SK-N-SH (cell line): ENCODE measurements around the gene BTBD2. TPM values are rescaled to one million over a fixed set of nuclear protein-coding genes. Genes with fewer than 3 reads are reported as not detected.
A peak's percentile ranks its signal among the peaks of the same experiment; 100 is the strongest.

Experiments
- CTCF ChIA-PET: fragments of 300-600, 350-600 bp; formaldehyde crosslinking; extraction: SDS; loops from one replicate; lab custom pipeline; 2021; lab: Yijun Ruan, JAX
- POLR2A ChIA-PET: fragments of 350-600 bp; sonication (Branson Sonifier 250); formaldehyde crosslinking; extraction: SDS; loops from one replicate; lab custom pipeline; 2020; ENCODE audit warnings: antibody characterized with exemption, inconsistent platforms; lab: Yijun Ruan, JAX
- DNase-seq: peaks from one replicate; pipeline ENCODE4 v3.0.0; 2012
- H2AFZ ChIP-seq: fragments of 200-600 bp; sonication (generic); 2 replicates; pipeline ENCODE4 v1.8.1; 2016; ENCODE audit warnings: antibody characterized with exemption, mild to moderate bottlenecking, low read depth
- H3F3A ChIP-seq: fragments of 200-600 bp; sonication (generic); replicated peaks from 2 replicates; pipeline ENCODE3; 2016; ENCODE audit warnings: antibody characterized with exemption, mild to moderate bottlenecking; ENCODE audit not compliant: insufficient read depth
- H3K27ac ChIP-seq, 2 experiments: fragments of 200-500 bp in 1 of 2; fragments of 200-600 bp in 1 of 2; sonication (Bioruptor generic) in 1 of 2; sonication (generic), shearing (Covaris generic) in 1 of 2; 2 replicates each; pipeline versions ENCODE4 v1.5.1 to v1.6.1; 2014 to 2016; ENCODE audit warnings: low read depth in 2 of 2, inconsistent platforms in 1 of 2, low read length in 1 of 2, mild to moderate bottlenecking in 1 of 2, mixed read lengths in 1 of 2
- H3K27me3 ChIP-seq: fragments of 200-600 bp; sonication (generic), shearing (Covaris generic); 2 replicates; pipeline ENCODE4 v1.6.1; 2016; ENCODE audit warnings: mixed run types; ENCODE audit not compliant: insufficient read depth
- H3K36me3 ChIP-seq, 2 experiments: fragments of 200-500 bp in 1 of 2; fragments of 200-600 bp in 1 of 2; sonication (Bioruptor generic) in 1 of 2; sonication (generic) in 1 of 2; replicated peaks in 1 of 2; 2 replicates each; pipeline versions ENCODE3 to v1.5.1; 2014 to 2016; ENCODE audit warnings: low read length in 1 of 2, mild to moderate bottlenecking in 1 of 2; ENCODE audit not compliant: insufficient read depth in 2 of 2, control insufficient read depth in 1 of 2
- H3K4me1 ChIP-seq, 2 experiments: fragments of 200-500 bp in 1 of 2; fragments of 200-600 bp in 1 of 2; sonication (Bioruptor generic) in 1 of 2; sonication (generic), shearing (Covaris generic) in 1 of 2; 2 replicates each; pipeline versions ENCODE4 v1.5.1 to v1.6.1; 2014 to 2016; ENCODE audit warnings: low read depth in 1 of 2, low read length in 1 of 2, mixed run types in 1 of 2; ENCODE audit not compliant: insufficient read depth in 2 of 2, control insufficient read depth in 1 of 2
- H3K4me2 ChIP-seq: fragments of 200-600 bp; sonication (generic), shearing (Covaris generic); 2 replicates; pipeline ENCODE4 v1.6.1; 2017; ENCODE audit warnings: mixed run types
- H3K4me3 ChIP-seq, 2 experiments: fragments of 200-500 bp in 1 of 2; fragments of 200-600 bp in 1 of 2; sonication (Bioruptor generic) in 1 of 2; sonication (generic), shearing (Covaris generic) in 1 of 2; 2 replicates each; pipeline versions ENCODE4 v1.5.1 to v1.8.1; 2014 to 2016; ENCODE audit warnings: low read depth in 2 of 2, inconsistent platforms in 1 of 2, low read length in 1 of 2, mild to moderate bottlenecking in 1 of 2, mixed read lengths in 1 of 2, moderate library complexity in 1 of 2
- H3K79me2 ChIP-seq: fragments of 200-600 bp; sonication (generic); 2 replicates; pipeline ENCODE4 v1.8.1; 2017; ENCODE audit warnings: mild to moderate bottlenecking; ENCODE audit not compliant: insufficient read depth
- H3K9ac ChIP-seq: fragments of 200-600 bp; sonication (generic); 2 replicates; pipeline ENCODE4 v1.6.1; 2017; ENCODE audit warnings: mixed run types
- H3K9me2 ChIP-seq: fragments of 200-600 bp; sonication (generic); 2 replicates; pipeline ENCODE4 v1.6.1; 2017; ENCODE audit warnings: mixed run types
- H3K9me3 ChIP-seq: fragments of 200-600 bp; sonication (generic); 2 replicates; pipeline ENCODE4 v1.6.1; 2017; ENCODE audit warnings: mixed run types, mild to moderate bottlenecking, moderate library complexity
- H4K20me1 ChIP-seq: fragments of 200-600 bp; sonication (generic); 2 replicates; pipeline ENCODE4 v1.6.1; 2017; ENCODE audit warnings: mild to moderate bottlenecking, mixed run types; ENCODE audit not compliant: insufficient read depth
- FOXJ3 ChIP-seq: sonication (generic); formaldehyde crosslinking; IDR thresholded peaks from 2 replicates; pipeline ENCODE4 v1.5.1; 2020; ENCODE audit warnings: mild to moderate bottlenecking, missing genetic modification reagents
- MXI1 ChIP-seq: IDR thresholded peaks from 2 replicates; pipeline ENCODE4 v1.6.1; 2012; ENCODE audit warnings: mild to moderate bottlenecking, low read depth, low read length, improper control_type of control experiment
- NRF1 ChIP-seq: IDR thresholded peaks from 2 replicates; pipeline ENCODE4 v1.6.1; 2012; ENCODE audit warnings: low read depth, mild to moderate bottlenecking, low read length
- SIN3A ChIP-seq: IDR thresholded peaks from 2 replicates; pipeline ENCODE4 v1.6.1; 2012; ENCODE audit warnings: low read depth, mild to moderate bottlenecking, low read length, moderate library complexity, borderline replicate concordance
- SMC3 ChIP-seq: IDR thresholded peaks from 2 replicates; pipeline ENCODE4 v1.6.1; 2012; ENCODE audit warnings: low read depth, low read length, improper control_type of control experiment
- TEAD4 ChIP-seq: IDR thresholded peaks from 2 replicates; pipeline ENCODE4 v1.4.0; 2012; ENCODE audit warnings: mild to moderate bottlenecking, borderline replicate concordance; ENCODE audit not compliant: insufficient read depth
- USF1 ChIP-seq: IDR thresholded peaks from 2 replicates; pipeline ENCODE4 v1.4.0; 2012; ENCODE audit warnings: low read depth, borderline replicate concordance
- WGBS: methylation state at CpG from one replicate; pipeline ENCODE4 v1.1.6; 2017; ENCODE audit warnings: low lambda C conversion rate; 5-methylcytosine and 5-hydroxymethylcytosine counted together
- polyA plus RNA-seq, 3 experiments: library from polyadenylated mRNA; depleted of rRNA; stranded (reverse); fragments of >200 nt; gene quantifications; 2 replicates each; pipeline ENCODE4 v1.2.3, GENCODE V29; 2012
- TF ChIP-seq, protein P1 (sequence below): fragments of 200-600 bp; sonication (generic); IDR thresholded peaks from 2 replicates; pipeline ENCODE4 v1.6.1; 2017; ENCODE audit warnings: antibody characterized with exemption, mild to moderate bottlenecking, moderate library complexity
- TF ChIP-seq, protein P2 (sequence below): IDR thresholded peaks from 2 replicates; pipeline ENCODE4; 2012
- TF ChIP-seq, protein P3 (sequence below): IDR thresholded peaks from 2 replicates; pipeline ENCODE4 v1.6.1; 2012; ENCODE audit warnings: mild to moderate bottlenecking, low read depth, low read length, moderate library complexity

The BTBD2 gene
- polyA plus RNA-seq, 1 of the 3 experiments (the other 2 are of a cell fraction) = 66.8 TPM

DNA sequence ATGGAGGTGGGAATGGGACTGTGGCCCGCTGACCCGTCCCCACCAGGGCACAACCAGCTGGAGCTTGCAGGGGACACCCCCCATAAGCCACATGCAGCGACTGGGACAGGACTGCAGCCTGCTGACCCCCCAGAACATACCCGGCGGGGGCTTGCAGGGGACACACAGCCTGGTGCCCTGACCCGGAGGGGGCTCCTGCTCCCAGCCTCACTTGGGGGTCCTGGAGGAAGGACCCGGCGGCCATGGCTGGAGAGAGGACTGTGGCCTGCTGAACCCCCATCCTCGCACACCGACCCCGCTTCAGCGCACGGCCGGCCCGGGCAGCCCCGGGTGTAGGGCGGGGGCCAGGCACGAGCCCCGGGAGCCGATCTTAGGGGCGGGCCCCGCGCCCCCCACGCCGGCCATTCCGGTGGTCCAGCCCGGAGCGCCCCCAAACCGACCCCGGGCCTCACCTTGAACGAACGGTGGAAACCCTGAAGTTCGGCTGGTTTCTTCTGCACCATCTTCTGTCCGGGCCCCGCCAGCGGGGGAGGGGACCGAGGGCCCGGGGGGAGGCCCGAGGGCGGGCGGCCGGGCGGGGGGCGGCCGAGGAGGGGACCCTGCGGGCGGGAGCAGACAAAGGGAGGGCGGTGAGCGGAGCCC is 35.0 kb upstream of the BTBD2 start:
- DNase-seq = peak; percentile 59
- Histone ChIP-seq H3F3A (peaks cover 14% of the 10 kb centered on the region), H3K9me2 (no peaks in the 10 kb centered on the region), H3K9ac (peak overlapping the region; percentile 82), H3K27me3 (no peaks in the 10 kb centered on the region), H3K27ac (peak overlapping the region; percentile 28 to 76; a peak in 3 of 4 replicates), H3K4me1 (peaks cover 22 to 50% of the 10 kb centered on the region in 2 experiments; a peak in 3 of 4 replicates), H2AFZ (no peak overlapping the region), H3K9me3 (no peaks in the 10 kb centered on the region), H4K20me1 (peaks cover 52% of the 10 kb centered on the region), H3K4me3 (peak overlapping the region; percentile 90 to 94)
- WGBS = no CpG with 5 or more reads among the region's 49 CpGs
- POLR2A ChIA-PET = interaction anchor here (0.6 to 1.6 kb wide), 3 partner anchors 8 to 30 kb away, joined by 3 to 9 read pairs (median 4); no protein-coding TSS in a partner anchor
- CTCF ChIA-PET = interaction anchor here (1.0 kb wide), 1 partner anchor 10 kb away, joined by 3 read pairs; no protein-coding TSS in a partner anchor
- TF ChIP-seq FOXJ3 (CRISPR knock-in tag) = no peak
- TF ChIP-seq USF1 = no peak
- TF ChIP-seq SIN3A = no peak
- TF ChIP-seq, all 33 proteins: peak for 0
- Histone ChIP-seq H3K79me2 (peaks cover 45% of the 10 kb centered on the region), H3K36me3 (peaks cover 0 to 18% of the 10 kb centered on the region in 2 experiments), H3K4me2 (peak overlapping the region; percentile 98)

DNA sequence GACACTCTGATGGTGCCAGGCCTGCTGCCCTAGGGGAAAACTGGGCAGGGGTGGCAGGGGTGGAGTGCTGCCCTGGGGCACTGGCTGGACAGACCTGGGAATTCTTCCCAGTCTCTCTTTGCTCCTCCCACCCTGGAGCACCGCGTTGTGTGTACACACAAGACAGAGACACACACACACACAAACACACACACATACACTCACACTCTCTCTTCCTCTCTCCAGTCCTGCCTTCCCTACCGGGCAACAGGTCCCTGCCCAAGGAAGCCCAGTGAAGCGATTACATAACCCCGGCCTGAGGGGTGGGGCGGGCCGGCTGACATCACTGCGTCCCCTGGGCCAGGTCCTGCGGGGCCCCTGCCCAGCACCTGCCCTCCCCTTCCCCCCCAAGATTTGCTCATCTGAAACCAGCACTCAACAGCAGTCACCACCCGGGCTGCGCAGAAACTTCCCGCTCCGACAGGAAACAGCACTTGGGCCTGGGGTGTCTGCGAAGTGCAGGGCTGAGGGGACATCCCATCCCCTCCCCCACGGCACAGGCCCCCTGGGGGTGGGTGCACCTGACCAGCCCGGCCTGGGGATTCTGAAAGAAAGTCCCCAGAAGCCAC is 34.3 kb upstream of the BTBD2 start:
- peaks cover 0 to 23% of the 10 kb centered on the region in 2 experiments for H3K36me3 ChIP-seq
- peak; percentile 71 for DNase-seq
- H4K20me1 ChIP-seq = peaks cover 58% of the 10 kb centered on the region
- peak overlapping the region; percentile 82 for H3K9ac ChIP-seq
- peak overlapping the region; percentile 98 for H3K4me2 ChIP-seq
- H3K79me2 ChIP-seq = peaks cover 45% of the 10 kb centered on the region
- no peaks in the 10 kb centered on the region for H3K9me2 ChIP-seq
- under 1% methylated on average over 13 of the region's 16 CpGs for WGBS
- H3K27ac ChIP-seq = peak overlapping the region; percentile 28 to 76; a peak in 3 of 4 replicates
- no peaks in the 10 kb centered on the region for H3K9me3 ChIP-seq
- peaks cover 20 to 52% of the 10 kb centered on the region in 2 experiments; a peak in 2 of 4 replicates for H3K4me1 ChIP-seq
- H3K27me3 ChIP-seq = no peaks in the 10 kb centered on the region
- peaks cover 14% of the 10 kb centered on the region for H3F3A ChIP-seq
- TF ChIP-seq TEAD4 (no peak), MXI1 (0 out of 2 replicates have a peak, but pooled peaks have one; percentile 28), NRF1 (0 out of 2 replicates have a peak, but pooled peaks have one; percentile 9), SMC3 (no peak), SIN3A (0 out of 2 replicates have a peak, but pooled peaks have one; percentile 37)
- TF ChIP-seq, protein P1, sequence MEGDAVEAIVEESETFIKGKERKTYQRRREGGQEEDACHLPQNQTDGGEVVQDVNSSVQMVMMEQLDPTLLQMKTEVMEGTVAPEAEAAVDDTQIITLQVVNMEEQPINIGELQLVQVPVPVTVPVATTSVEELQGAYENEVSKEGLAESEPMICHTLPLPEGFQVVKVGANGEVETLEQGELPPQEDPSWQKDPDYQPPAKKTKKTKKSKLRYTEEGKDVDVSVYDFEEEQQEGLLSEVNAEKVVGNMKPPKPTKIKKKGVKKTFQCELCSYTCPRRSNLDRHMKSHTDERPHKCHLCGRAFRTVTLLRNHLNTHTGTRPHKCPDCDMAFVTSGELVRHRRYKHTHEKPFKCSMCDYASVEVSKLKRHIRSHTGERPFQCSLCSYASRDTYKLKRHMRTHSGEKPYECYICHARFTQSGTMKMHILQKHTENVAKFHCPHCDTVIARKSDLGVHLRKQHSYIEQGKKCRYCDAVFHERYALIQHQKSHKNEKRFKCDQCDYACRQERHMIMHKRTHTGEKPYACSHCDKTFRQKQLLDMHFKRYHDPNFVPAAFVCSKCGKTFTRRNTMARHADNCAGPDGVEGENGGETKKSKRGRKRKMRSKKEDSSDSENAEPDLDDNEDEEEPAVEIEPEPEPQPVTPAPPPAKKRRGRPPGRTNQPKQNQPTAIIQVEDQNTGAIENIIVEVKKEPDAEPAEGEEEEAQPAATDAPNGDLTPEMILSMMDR = no peak
- TF ChIP-seq, protein P2, sequence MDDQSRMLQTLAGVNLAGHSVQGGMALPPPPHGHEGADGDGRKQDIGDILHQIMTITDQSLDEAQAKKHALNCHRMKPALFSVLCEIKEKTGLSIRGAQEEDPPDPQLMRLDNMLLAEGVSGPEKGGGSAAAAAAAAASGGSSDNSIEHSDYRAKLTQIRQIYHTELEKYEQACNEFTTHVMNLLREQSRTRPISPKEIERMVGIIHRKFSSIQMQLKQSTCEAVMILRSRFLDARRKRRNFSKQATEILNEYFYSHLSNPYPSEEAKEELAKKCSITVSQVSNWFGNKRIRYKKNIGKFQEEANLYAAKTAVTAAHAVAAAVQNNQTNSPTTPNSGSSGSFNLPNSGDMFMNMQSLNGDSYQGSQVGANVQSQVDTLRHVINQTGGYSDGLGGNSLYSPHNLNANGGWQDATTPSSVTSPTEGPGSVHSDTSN = no peak
- TF ChIP-seq, protein P3, sequence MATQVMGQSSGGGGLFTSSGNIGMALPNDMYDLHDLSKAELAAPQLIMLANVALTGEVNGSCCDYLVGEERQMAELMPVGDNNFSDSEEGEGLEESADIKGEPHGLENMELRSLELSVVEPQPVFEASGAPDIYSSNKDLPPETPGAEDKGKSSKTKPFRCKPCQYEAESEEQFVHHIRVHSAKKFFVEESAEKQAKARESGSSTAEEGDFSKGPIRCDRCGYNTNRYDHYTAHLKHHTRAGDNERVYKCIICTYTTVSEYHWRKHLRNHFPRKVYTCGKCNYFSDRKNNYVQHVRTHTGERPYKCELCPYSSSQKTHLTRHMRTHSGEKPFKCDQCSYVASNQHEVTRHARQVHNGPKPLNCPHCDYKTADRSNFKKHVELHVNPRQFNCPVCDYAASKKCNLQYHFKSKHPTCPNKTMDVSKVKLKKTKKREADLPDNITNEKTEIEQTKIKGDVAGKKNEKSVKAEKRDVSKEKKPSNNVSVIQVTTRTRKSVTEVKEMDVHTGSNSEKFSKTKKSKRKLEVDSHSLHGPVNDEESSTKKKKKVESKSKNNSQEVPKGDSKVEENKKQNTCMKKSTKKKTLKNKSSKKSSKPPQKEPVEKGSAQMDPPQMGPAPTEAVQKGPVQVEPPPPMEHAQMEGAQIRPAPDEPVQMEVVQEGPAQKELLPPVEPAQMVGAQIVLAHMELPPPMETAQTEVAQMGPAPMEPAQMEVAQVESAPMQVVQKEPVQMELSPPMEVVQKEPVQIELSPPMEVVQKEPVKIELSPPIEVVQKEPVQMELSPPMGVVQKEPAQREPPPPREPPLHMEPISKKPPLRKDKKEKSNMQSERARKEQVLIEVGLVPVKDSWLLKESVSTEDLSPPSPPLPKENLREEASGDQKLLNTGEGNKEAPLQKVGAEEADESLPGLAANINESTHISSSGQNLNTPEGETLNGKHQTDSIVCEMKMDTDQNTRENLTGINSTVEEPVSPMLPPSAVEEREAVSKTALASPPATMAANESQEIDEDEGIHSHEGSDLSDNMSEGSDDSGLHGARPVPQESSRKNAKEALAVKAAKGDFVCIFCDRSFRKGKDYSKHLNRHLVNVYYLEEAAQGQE = no peak
- TF ChIP-seq, all 33 proteins: peak for 3
- peak overlapping the region; percentile 90 to 94 for H3K4me3 ChIP-seq
- H2AFZ ChIP-seq = no peak overlapping the region
- ChIA-PET POLR2A (interaction anchor here (0.6 to 2.0 kb wide), 4 partner anchors 8 to 30 kb away, joined by 3 to 9 read pairs (median 6); no protein-coding TSS in a partner anchor), CTCF (interaction anchor here (0.6 to 2.0 kb wide), 5 partner anchors 9 to 143 kb away, joined by 3 to 7 read pairs (median 3); no protein-coding TSS in a partner anchor)
